Posterior cingulate gyrus (tissue), 11 donors: ENCODE measurements around the gene CRYZ.
"Not testable (repeated sequence)": the region's sequence is repeated elsewhere in the genome, so short reads cannot be mapped to it uniquely, and the experiment has no call there.

Experiments
- DNase-seq, 10 donors: peaks; one replicate each; pipeline versions ENCODE4 v3.0.0 to v3.0.0-alpha.2; 2020 to 2021; ENCODE audit warnings: mixed read lengths in 3 of 10
- intact Hi-C: fragments of 100-400 bp; cut with DNase I; formaldehyde crosslinking; loops from one replicate; pipeline ENCODE4 v1.15.1; 2023

CRYZ gene

DNA sequence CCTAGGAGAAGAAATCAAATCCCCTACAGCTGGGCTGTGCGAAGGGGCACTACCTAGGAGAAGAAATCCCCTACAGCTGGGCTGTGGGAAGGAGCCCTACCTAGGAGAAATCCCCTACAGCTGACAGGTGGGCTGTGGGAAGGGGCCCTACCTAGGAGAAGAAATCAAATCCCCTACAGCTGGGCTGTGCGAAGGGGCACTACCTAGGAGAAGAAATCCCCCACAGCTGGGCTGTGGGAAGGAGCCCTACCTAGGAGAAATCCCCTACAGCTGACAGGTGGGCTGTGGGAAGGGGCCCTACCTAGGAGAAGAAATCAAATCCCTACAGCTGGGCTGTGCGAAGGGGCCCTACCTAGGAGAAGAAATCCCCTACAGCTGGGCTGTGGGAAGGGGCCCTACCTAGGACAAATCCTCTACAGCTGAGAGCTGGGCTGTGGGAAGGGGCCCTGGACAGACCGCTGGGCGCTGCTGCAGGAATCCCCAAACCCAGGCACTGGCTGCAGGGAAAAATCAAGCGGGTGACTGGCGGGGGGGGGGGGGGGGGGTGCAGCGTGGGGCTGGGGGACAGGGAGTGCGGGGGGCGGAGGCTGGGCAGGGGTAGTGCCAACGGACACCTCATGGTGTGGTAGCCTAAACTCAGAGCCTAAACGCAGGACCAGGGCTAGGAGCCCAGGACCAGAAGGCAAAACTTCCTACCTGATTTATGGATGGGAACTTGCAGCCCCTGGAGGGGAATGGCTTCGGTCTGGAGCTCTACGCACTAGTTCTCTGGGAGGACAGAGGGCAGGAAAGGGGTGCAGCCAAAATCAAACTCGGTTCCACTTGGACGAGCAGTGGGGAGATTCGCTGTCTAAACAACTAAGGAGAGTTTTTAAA, 541 bp downstream of the CRYZ start:
- peak in 4 of 10 donors; percentile 9 to 67 (median 18) for DNase-seq
- intact Hi-C loops: not testable (repeated sequence)

DNA sequence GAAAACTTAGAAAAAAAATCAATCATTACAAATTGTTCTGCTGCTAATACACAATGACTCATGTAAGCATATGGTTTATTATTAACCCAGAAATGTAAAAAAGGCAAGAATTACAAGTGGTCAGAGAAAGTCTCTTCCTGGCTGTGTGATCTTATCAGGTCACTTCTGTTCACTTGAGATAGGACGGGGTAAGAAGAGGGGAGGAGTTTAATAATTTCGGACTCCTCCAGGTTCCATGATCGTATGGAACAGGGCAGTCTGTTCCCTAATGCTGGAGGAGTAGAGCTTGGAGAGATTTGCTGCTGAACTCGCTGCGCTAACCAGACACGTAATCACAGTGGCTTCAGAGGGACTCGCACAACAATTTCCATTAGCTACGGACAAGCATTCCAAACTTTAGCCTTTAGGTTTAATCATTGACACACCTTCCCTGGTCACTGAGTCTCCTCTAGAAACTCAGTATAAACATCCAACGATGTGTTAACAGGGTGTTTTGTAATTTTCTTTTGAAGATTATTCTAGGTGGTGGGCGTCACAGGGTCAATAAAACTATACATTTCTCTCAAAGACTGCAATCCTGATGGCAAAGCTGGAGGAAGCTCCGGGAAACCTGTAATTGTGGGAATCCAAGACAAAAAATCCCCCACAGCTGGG, 1.3 kb downstream of the CRYZ start:
- DNase-seq: no peak
- intact Hi-C loops: no loop called here

DNA sequence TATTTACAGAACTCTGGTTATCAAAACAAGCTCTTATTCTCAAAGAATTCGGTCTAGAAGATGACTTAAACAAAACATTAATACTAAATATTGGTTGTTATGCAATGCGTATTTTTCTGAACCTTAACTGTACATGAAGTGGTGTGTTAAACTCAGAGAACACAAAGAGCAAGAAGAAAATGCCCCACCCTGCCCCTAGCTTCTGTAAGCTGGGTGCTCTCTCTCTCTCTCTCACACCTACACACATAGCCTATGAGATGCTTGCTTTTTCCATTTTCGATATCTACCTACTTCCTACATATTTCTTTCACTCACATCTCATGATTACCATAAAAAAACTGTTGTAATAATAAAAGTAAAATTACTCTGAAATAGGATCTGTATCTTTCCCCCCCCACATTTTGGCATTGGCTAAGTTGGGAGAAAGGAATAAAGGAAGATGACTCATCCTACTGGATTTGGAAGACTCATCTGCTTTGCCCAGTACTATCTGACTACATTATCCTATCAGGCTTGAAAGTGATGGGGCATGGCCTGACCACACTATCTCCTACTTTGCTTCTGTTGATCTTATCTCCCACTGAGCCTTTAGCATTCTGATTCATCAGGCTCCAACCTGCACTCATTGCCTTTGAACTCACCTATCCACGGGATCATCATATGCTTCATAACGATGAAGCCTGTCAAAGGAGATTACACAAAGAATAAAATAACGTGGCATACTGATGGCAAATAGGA, 2.9 kb downstream of the CRYZ start:
- intact Hi-C loops: no loop called here
- DNase-seq: no peak

DNA sequence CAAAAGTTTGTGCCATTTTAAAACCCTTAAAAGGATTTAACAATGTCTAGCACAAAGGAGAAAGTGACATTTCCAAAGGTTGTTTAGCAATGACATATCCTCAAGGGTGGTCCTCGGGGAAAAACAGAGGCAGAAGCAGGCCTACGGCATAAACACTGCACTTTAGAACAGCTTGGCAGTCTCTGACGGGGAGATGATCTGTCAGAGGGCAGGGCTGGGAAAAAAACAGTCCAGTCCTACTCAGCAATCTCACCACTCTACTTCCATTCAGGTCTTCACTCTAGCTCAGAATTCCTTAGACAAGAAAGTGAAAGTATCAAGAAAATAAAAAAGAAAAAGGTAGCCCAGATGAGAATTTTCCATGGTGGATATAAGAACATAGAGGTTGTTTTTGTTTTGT, 4.1 kb downstream of the CRYZ start:
- intact Hi-C loops: no loop called here
- no peak for DNase-seq

DNA sequence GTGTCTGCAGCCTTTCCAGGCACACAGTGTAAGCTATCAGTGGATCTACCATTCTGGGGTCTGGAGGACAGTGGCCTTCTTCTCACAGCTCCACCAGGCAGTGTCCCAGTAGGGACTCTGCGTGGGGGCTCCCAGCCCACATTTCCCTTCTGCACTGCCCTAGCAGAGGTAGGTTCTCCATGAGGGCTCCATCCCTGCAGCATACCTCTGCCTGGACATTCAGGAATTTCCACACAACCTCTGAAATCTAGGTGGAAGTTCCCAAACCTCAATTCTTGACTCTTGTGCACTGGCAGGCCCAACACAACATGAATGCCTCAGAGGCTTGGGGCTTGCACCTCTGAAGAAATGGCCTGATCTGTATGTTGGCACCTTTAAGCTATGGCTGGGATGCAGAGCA, 6.8 kb downstream of the CRYZ start:
- intact Hi-C loops: no loop called here
- no peak for DNase-seq

DNA sequence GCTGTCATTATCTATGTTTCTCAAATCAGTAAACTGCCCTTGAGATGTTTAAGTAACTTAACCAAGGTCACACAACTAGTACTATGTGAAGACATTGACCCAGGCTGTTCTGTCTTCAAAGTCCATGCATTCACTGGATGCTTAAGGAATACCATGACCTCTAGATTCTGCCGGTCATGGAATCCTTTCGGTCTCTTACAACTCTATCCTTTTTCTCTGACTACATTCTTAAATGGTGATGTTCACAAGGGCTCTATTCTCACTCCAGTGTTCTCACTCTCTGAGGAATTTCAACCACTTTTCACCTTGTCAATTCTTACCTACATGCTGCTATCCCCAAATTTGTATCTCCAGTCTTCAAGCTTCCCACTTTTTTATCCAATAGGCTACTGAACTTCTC, 15.2 kb downstream of the CRYZ start:
- no peak for DNase-seq
- intact Hi-C loops: no loop called here

DNA sequence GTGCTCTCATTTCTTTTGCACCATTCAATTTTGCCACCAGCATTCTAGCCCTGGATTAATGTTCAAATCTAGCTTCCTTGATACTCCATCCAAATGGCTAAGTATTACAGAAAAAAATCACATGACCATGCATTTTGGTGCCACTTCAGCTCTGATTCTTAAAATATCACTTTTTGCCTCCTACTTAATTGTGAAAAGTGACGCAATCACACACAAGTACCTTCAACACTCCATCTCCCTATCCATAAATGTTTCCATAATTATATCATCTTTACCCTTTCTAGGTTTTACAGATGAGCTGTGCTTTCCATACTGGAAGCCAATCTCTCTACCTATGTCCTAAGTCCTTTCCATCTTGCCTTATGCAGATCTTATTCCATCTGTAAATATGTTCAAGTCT, 16.0 kb downstream of the CRYZ start:
- intact Hi-C loops: no loop called here
- DNase-seq: no peak

DNA sequence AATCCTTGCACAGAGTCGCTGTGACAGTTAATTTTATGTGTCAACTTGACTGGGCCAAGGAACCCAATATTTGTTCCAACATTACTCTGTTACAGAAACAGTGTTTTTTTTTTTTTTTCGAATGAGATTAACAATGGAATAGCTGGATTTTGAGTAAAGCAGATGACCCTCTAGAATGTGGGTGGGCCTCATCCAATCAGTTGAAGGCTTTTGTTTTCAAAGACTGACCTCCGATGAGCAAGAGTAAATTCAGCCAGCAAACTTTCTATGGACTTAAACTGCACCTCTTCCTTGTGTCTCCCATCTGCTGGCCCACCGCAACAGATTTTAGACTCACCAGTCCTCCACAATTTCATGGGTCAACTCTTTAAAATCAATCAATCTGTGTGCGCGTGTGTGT, 17.0 kb downstream of the CRYZ start:
- intact Hi-C loops: no loop called here

DNA sequence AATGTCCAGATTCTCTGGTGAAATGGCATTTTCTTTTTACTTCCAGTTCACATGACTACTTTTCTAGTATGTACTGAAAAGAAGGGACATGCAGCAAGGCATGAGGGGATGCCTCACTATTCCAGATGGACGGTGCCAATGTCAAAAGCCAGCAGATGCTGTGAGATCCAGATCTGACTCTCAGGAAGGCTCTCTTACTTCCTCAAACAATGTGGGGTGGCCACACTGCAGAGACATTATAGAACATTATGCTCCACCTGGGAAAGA, 17.7 kb downstream of the CRYZ start:
- intact Hi-C loops: no loop called here
- DNase-seq: no peak

More for the DNA sequence above, 17.0 kb downstream of the CRYZ start:
- no peak for DNase-seq

DNA sequence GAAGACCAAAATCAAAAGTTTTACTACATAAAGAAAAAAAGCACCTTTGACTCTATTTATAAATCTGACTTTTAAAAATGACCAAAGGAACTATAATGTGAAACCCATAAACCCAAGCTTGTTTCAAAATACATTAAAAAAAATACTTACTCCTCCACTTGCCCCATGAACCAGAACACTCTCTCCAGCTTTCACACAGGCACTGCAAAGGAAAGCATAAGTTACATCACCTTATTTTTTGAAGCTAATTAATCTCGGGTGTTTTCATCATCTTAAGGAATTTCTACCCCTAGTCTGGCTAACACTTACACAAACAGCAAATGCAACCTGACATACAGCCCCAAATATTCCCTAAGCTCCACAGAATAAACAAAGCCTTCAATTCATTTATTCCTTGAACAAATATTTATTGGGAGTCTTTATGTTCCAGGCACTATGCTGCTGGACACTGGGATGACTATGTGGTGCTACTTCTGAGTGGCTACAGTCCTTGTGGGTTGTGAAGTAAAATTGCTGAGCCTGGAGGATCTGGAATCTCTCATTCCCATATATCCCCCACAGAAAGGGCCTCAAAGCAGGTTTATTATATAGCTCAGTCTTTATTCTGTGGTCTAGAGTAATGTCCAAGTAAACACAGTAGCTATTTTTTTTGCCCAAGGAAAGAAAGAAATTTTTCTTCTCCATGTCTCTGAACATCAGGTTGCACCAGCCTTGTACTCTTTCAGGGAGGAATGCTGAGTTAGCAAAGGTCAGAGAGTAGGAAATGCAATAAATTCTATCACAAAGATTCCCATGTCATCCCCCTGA, 18.2 kb downstream of the CRYZ start:
- intact Hi-C loops: no loop called here
- no peak for DNase-seq

DNA sequence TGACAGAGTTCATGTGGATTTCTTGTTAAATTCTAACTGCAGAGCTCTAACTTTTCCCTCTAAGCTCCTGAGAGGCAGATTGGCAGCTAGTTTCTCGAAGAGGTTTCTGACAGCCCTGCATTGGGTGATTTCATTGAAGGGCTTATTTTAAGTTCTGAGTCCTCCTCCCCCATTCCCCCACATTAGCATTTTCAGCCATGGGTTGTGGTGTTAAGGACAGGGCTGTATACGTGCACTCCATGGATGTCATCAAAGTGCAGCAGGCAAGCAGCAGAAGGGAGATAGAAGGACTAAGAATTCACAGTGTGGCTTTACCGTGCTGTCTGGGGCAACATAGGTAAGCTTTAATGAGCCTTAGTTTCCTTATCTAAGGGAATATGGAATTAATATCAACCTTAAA, 19.0 kb downstream of the CRYZ start:
- DNase-seq: no peak
- intact Hi-C loops: no loop called here

DNA sequence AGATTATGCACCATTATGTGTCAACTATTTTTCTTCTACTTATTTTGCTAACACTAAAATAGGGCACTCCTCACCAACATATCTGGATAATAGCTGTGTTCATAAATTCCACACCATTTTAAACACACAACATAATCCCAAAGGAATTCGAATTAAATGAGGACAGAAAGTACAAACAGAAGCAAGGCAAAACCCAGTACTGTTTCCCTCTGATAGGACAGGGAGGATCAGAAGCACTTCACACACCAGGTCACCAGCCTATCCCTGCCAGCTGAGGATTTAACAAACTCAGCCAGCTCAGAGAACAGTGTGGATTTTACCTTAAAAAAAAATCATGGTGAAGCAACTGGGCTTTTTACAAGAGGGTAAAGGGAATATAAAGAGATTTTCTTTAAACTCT, 20.0 kb downstream of the CRYZ start:
- intact Hi-C loops: no loop called here
- no peak for DNase-seq

DNA sequence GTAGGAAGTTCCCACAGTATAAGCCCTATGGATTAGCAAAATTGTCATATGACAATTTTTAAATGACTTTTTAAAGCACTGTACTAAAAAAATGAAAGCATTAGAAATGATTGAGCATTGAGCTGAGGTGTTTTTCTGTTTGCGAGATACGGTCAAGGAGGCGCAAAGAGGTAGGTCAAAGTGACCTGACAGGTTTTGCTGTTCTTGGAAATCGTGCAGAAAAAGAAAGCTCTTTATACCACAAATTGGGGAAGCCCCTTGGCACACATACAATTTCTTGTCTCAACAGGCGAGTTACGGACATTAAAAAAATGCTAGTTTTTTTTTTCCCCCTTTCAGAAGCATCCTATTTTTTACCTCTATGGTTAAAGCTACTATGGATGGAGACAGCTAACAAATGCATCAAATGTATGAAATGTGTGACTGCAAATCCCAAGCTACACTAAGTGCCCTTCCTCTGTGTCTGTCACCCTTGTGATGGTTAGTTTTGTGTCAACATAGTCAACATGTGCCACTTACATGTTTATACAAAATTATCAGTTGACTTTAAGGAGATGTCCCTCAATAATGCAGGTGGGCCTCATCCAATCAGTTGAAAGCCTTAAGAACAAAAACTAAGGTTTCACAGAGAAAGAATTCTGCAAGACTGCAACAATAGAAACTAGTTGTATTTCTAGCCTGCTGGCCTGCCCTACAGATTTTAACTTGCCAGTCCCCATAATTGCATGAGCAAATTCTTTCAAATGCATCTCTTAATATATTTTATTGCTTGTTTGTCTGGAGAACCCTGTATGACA, 29.3 kb downstream of the CRYZ start:
- DNase-seq: no peak
- intact Hi-C loops: no loop called here

DNA sequence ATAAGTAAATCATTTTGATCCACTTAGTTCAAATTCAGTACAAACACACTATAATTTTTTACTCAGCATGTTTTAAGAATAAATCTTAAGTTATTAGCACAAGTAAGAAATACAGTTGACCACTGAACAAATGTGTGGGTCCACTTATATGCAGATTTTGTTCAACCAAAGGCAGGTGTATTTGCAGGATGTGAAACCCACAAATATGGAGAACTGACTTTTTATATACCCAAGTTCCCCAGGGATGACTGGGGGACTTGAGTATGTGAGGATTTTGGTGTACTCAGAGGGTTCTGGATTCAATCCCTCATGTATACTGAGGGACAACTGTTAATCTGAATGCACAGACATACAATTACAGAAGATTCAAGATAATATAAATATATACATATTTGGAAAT, 33.5 kb downstream of the CRYZ start:
- no peak for DNase-seq
- intact Hi-C loops: no loop called here

DNA sequence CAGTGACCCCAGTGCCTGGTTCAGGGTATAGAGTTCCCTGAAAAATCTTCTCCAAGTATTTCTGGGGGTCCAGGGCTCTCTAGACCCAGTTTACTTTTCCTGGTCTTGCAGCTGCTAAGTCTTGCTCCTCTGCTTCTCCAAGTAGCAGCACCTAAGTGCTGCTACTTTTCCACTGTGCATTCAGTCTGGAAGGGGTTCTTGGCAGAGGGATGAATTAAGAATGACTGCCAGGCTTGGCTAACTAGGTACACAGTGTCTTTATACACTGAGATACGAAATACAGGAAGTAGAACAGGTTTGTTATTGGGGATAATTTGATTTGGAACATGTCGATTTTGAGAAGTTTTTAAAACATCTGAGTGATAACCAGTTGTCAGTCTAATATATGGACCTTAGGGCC, 35.0 kb downstream of the CRYZ start:
- no peak for DNase-seq
- intact Hi-C loops: no loop called here

DNA sequence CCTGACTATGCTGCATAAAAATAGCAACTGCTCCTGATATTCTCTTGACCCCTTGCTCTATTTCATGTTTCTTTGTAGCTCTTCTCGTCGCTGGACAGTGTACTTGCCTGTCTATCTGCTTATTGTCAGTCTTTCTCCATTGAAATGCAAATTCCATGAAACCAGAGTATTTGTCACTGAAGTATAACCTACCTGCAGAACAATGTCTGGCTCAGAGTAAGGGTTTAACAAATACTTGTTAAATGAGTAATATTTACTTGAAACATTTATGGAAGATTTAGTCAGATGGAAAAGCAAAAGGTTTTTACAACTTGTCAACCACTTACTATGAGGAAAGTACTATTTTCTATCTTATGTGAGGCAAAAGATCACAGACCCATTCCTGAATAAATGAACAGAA, 39.4 kb downstream of the CRYZ start:
- intact Hi-C loops: no loop called here
- no peak for DNase-seq

DNA sequence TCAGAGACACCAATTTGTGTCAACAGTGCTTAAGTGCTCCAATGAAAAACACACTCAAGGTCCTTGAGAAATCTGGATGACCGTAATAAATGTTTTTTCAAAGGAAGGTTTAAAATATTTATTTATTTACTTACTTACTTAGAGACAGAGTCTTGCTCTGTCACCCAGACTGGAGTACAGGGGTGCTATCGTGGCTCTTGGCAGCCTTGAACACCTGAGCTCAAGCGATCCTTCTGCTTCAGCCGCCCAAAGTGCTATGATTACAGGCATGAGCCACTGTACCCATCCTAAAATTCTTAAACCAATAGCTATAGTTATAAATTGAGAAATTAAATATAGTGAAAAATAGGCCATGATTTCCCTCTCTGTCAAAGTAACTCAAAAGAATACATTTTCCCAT, 41.9 kb downstream of the CRYZ start:
- intact Hi-C loops: no loop called here
- peak in 1 of 10 donors; percentile 66 for DNase-seq

DNA sequence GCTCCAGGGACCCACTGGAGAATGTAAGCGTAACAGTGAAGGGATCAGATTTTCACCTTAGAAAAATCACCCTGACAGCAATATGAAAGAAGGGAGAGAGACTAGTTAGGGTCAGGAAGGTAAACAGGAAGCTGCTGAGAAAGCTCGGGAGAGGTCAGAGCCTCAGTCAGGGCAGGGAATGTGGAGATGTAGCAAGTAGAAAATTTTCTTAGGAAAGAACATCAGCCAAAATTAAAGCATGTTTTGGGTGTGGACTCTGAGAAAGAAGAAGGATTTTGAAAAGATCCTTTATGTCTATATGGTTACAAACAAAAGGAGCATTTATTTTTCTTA, 42.5 kb downstream of the CRYZ start:
- intact Hi-C loops: no loop called here
- DNase-seq: no peak

DNA sequence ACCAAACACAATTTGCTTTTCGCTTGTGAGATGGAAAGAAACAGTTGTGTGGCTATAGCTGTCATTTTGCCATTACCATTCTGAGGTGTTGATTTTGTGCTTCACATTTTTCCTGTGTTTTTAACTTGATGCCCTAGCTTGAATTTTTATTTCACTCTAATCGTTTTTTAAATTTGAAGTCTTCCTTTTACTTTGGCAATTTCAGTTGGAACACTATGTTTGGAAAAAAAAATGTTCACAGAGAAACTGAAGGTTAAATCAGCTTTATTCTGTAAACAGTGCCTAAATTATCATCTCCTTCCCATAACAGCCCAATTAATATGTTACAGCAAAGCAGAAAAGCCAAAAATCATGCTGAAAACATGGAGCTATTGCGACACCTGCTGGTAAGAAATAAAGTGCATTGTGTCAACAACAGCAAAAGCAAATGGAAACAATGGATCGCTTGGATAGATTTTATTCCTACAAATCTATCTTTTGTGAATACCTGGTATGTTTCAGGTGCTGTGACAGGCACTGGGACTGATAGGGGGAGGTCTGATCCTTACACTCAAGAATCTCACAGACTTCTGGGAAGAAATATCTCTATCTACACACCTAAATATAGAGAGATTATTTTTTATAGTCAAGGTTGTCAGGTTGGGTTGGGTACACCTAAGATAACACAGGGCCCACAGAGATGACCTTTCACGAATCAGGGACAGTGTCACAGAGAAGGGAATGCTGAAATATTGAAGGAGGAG, 43.1 kb downstream of the CRYZ start:
- intact Hi-C loops: no loop called here
- peak in 3 of 10 donors; percentile 18 to 54 (median 47) for DNase-seq

DNA sequence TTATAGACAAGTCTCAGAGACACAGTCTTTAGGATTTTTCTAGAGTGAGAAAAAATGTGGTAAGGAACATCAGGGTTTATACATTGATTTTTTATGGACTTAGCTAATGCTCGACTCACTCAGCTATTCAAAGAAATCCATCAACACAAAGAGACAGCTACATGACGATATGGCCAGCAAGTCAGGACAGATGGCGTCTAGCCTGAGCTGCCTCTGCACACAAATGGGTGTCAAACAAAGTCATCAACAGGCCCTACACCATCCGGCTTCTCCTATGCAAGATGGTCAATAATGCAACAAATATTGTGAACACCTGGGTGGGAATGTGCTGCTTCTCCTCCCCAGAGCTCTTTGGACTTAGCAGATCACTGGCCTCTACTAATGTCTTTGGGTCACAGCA, 45.9 kb downstream of the CRYZ start:
- DNase-seq: no peak
- intact Hi-C loops: no loop called here
